Measurements from ENCODE around the gene CNTNAP4. TPM values are rescaled to one million over a fixed set of nuclear protein-coding genes. Genes with fewer than 3 reads are reported as not detected.

The CNTNAP4 gene
- total and polyA plus RNA-seq, 12 donors = 0.17 to 2.6 (median 0.56) TPM; not detected in 5

DNA sequence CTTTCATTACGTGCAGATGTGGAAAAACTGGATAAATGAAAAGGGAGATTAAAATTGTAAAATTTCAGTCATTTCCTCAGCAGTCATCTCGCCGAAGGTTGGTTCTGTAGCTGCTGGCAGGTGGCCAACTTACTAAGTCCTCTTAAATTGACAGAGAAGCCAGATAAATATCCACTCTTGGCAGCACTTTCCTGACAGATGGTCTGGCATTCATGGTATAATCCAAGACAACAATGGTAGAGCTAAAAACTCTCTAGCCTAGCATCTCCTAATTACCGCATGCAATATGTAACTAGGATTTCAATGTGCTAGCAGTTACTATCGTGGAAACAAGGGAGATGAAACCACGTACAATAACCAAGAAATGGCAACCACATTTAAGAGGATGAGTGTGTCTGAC lies 306.3 kb downstream of the CNTNAP4 start:
- TF ChIP-seq, protein P1, sequence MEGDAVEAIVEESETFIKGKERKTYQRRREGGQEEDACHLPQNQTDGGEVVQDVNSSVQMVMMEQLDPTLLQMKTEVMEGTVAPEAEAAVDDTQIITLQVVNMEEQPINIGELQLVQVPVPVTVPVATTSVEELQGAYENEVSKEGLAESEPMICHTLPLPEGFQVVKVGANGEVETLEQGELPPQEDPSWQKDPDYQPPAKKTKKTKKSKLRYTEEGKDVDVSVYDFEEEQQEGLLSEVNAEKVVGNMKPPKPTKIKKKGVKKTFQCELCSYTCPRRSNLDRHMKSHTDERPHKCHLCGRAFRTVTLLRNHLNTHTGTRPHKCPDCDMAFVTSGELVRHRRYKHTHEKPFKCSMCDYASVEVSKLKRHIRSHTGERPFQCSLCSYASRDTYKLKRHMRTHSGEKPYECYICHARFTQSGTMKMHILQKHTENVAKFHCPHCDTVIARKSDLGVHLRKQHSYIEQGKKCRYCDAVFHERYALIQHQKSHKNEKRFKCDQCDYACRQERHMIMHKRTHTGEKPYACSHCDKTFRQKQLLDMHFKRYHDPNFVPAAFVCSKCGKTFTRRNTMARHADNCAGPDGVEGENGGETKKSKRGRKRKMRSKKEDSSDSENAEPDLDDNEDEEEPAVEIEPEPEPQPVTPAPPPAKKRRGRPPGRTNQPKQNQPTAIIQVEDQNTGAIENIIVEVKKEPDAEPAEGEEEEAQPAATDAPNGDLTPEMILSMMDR (IDR thresholded peaks at IDR 0.05) = no peak
- TF ChIP-seq POLR2A (IDR thresholded peaks at IDR 0.05) = no peak
- Histone ChIP-seq H3K27me3 (no peaks in the 10 kb centered on the region), H3K4me3 (no peak overlapping the region), H3K9me3 (replicated peaks in 1 of 3) (no peaks in the 10 kb centered on the region), H3K27ac (no peak overlapping the region), H3K4me1 (replicated peaks in 1 of 2) (no peaks in the 10 kb centered on the region), H3K36me3 (replicated peaks in 1 of 2) (no peaks in the 10 kb centered on the region)
- WGBS, 4 donors = 25 to 31% (median 26%) methylated on average over 6 of the region's 6 CpGs
- intact Hi-C loops (cut with DNase I) = no loop called here
- peak in 6 of 7 donors; percentile 16 to 57 (median 31) for DNase-seq

DNA sequence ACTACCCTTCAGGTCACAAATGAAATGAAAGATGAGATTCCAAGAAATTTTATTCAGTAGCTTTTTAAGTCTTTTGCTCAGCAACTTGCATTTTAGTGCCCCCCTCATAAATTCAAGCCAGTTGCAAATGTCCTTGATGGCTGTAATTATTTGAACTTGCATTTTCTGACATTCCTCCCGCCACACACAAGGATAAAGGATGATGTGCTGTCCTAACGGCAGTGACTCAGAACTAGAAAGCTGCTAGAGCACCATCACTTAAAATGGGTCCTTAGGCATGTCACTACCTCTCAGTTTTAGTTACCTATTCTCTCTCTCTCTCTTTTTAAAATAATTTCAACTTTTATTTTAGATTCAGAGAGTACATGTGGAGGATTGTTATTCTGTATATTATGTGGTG lies 306.7 kb downstream of the CNTNAP4 start:
- TF ChIP-seq POLR2A (IDR thresholded peaks at IDR 0.05) = no peak
- TF ChIP-seq, protein P1 (IDR thresholded peaks at IDR 0.05) = no peak
- 24 to 36% (median 30%) methylated on average over 2 of the region's 2 CpGs for WGBS, 4 donors

DNA sequence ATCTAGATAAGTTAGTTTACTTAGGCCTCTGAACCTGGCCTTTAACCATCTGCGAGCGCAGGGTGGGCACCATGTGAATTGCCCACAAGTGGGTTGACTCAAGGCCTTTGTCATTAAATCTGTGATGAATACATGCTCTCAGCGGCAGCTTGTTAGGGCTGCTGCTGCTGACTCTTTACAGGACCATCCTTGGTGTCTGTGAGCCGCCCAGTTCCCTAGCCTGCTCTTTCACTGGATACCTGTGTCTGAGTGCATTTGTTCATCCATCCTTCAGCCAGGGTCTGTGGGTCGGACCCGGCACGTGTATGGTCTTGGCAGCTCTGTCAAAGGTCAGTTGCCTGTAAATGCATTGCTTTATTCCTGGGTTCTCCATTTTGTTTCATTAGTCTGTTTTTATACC lies 321.3 kb downstream of the CNTNAP4 start:
- no peaks in the 10 kb centered on the region for H3K36me3 ChIP-seq (replicated peaks in 1 of 2)
- WGBS, 4 donors = 88 to 96% (median 90%) methylated on average over 7 of the region's 7 CpGs
- no peak overlapping the region for H3K4me3 ChIP-seq
- H3K27ac ChIP-seq = no peak overlapping the region
- TF ChIP-seq, protein P1 (IDR thresholded peaks at IDR 0.05) = no peak
- no peak for TF ChIP-seq POLR2A (IDR thresholded peaks at IDR 0.05)
- no peak for DNase-seq
- intact Hi-C loops (cut with DNase I) = no loop called here
- no peaks in the 10 kb centered on the region for H3K27me3 ChIP-seq
- H3K4me1 ChIP-seq (replicated peaks in 1 of 2) = no peaks in the 10 kb centered on the region
- no peaks in the 10 kb centered on the region for H3K9me3 ChIP-seq (replicated peaks in 1 of 3)

More for the DNA sequence above, 306.7 kb downstream of the CNTNAP4 start:
- Histone ChIP-seq H3K36me3 (replicated peaks in 1 of 2) (no peaks in the 10 kb centered on the region), H3K4me1 (replicated peaks in 1 of 2) (no peaks in the 10 kb centered on the region), H3K4me3 (no peak overlapping the region), H3K27ac (no peak overlapping the region), H3K27me3 (no peaks in the 10 kb centered on the region), H3K9me3 (replicated peaks in 1 of 3) (no peaks in the 10 kb centered on the region)
- DNase-seq = no peak
- intact Hi-C loops (cut with DNase I) = no loop called here

GRCh38 chr16:76607317-76607716 lies 330.1 kb downstream of the CNTNAP4 start:
- H3K27ac ChIP-seq = no peak overlapping the region
- DNase-seq = no peak
- intact Hi-C loops (cut with DNase I) = no loop called here
- TF ChIP-seq, protein P1 (IDR thresholded peaks at IDR 0.05) = no peak
- TF ChIP-seq POLR2A (IDR thresholded peaks at IDR 0.05) = no peak
- no peaks in the 10 kb centered on the region for H3K36me3 ChIP-seq (replicated peaks in 1 of 2)
- 78 to 96% (median 90%) methylated on average over 4 of the region's 4 CpGs for WGBS, 4 donors
- H3K4me3 ChIP-seq = no peak overlapping the region
- H3K27me3 ChIP-seq = no peaks in the 10 kb centered on the region
- H3K4me1 ChIP-seq (replicated peaks in 1 of 2) = no peaks in the 10 kb centered on the region
- no peaks in the 10 kb centered on the region for H3K9me3 ChIP-seq (replicated peaks in 1 of 3)

Small RNA genes lying within 50 kb of the gene (small RNA-seq; reads per million reads assigned to genes)
- gene RF00133 (0 reads per million in 2 donors), gene RN7SKP233 (0 reads per million in 2 donors)

Data from adrenal gland (tissue), 12 donors.